Omental fat pad (tissue), 4 donors: ENCODE results near the gene SLC2A4RG. TPM values are rescaled to one million over a fixed set of nuclear protein-coding genes. Genes with fewer than 3 reads are reported as not detected.
"Not testable (repeated sequence)": the region's sequence is repeated elsewhere in the genome, so short reads cannot be mapped to it uniquely, and the experiment has no call there.

ENCODE experiments used
- ATAC-seq: fragments of 150-250 bp; one replicate; pipeline ENCODE4 v1.9.1; 2016; ENCODE audit warnings: mild to moderate bottlenecking, moderate library complexity; ENCODE audit not compliant: low FRiP score
- DNase-seq: peaks from one replicate; pipeline ENCODE4 v3.0.0-alpha.2; 2019; ENCODE audit warnings: low spot score
- total RNA-seq, 4 donors: library from RNA; depleted of rRNA; stranded (reverse); fragments of >200 nt; gene quantifications; one replicate each; pipeline ENCODE4 v1.1.0, GENCODE V29; 2016
- TF ChIP-seq, protein P1 (sequence below), 3 donors: fragments of 450-650 bp; IDR thresholded peaks; one replicate each; pipeline ENCODE4 v1.5.1; 2016 to 2017; ENCODE audit warnings: antibody characterized with exemption in 3 of 3, mild to moderate bottlenecking in 3 of 3, moderate library complexity in 2 of 3

The SLC2A4RG gene
- total RNA-seq, 4 donors from 2014 or later = 25.3 to 82.0 (median 40.9) TPM

- TF ChIP-seq, protein P1, sequence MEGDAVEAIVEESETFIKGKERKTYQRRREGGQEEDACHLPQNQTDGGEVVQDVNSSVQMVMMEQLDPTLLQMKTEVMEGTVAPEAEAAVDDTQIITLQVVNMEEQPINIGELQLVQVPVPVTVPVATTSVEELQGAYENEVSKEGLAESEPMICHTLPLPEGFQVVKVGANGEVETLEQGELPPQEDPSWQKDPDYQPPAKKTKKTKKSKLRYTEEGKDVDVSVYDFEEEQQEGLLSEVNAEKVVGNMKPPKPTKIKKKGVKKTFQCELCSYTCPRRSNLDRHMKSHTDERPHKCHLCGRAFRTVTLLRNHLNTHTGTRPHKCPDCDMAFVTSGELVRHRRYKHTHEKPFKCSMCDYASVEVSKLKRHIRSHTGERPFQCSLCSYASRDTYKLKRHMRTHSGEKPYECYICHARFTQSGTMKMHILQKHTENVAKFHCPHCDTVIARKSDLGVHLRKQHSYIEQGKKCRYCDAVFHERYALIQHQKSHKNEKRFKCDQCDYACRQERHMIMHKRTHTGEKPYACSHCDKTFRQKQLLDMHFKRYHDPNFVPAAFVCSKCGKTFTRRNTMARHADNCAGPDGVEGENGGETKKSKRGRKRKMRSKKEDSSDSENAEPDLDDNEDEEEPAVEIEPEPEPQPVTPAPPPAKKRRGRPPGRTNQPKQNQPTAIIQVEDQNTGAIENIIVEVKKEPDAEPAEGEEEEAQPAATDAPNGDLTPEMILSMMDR (IDR thresholded peaks at IDR 0.05) = no peak
Measured at GRCh38 chr20:63771046-63771707, 31.6 kb downstream of the SLC2A4RG start.

DNA sequence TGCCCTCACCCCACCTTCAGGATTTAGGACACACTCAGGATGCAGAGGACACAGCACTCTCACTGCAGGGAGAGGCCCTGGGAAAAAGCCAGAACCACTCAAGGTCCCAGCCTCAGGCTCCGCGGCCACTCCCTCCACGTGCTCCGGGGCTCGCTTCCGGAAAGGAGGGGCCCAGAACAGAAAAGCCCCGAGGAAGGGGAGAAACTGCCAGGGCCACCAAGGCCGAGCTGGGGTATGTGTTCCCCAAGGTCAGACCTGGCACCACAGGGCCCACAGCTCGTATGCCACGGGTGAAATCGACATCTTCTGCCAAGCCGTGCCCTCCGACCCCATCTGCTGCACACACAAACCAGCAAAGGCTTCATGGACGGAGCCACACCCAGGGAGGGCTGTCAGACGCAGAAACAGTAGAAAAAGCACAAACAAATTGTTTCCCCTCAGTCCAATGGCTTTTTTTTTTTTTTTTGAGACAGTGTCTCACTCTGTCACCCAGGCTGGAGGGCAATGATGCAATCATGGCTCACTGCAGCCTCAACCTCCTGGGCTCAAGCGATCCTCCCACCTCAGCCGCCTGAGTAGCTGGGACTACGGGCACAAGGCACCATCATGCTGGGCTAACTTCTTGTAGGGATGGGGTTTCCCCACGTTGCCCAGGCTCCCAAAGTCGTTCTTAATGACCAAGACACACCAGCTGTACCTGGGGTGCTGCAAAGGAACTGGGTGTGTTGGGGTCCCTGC is 33.4 kb downstream of the SLC2A4RG start:
- TF ChIP-seq, protein P1 (IDR thresholded peaks at IDR 0.05) = no peak
- ATAC-seq (no peak), DNase-seq (no peak)

More at GRCh38 chr20:63771046-63771707, 31.6 kb downstream of the SLC2A4RG start:
- ATAC-seq (peak; percentile 27), DNase-seq (no peak)

DNA sequence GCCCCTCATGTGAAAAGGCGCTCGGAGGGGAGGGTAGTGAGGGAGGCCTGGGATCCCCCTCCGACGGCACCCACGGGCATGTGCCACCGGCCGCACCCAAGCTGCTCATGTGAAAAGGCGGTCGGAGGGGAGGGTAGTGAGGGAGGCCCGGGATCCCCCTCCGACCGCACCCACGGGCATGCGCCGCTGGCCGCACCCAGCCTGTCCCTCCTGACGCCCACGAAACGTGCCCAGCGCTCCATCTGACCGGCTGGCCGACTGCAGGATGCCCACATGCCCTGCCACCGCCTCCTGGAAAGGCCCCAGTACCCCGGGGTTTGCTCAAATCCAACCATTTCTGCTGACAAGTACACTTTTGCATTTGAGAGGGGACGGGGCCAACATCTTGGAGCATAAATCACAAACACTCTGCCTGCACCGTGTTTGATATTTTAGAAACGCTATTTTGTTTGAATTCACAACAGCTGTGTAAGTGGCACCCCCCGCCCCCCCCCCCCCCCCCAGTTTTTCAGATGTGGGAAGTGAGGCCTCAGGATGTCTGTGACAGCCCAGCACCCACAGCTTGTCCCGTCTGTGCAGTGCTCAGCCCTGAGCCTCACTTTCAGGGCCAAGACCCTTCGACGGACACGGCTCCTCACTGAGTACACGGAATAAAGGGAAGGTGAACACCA is 34.1 kb downstream of the SLC2A4RG start:
- no peak for ATAC-seq
- TF ChIP-seq, protein P1 (IDR thresholded peaks at IDR 0.05) = no peak
- no peak for DNase-seq

DNA sequence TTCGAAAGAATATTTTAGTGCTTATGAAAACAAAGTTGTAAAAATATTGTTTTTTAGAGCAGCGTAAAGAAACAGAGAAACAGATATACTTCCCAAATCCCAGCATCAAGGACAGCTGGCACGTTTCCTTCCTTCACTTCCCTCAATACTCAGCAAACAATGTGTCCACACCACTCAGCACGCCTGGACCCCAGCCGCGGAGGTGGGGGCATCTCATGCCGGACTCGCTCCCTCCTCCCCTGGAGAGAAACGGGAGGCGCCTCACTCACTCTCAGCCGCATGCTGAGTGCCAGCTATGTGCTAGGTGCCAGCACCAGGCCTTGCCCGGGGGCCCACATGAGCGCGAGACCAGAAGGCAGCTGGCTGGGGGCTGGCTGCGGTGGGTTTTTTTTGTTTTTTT is 34.7 kb downstream of the SLC2A4RG start:
- TF ChIP-seq, protein P1 (IDR thresholded peaks at IDR 0.05) = no peak
- DNase-seq = no peak
- no peak for ATAC-seq

GRCh38 chr20:63775096-63775978 is 35.8 kb downstream of the SLC2A4RG start:
- DNase-seq (no peak), ATAC-seq (no peak)
- TF ChIP-seq, protein P1 (IDR thresholded peaks at IDR 0.05) = no peak

DNA sequence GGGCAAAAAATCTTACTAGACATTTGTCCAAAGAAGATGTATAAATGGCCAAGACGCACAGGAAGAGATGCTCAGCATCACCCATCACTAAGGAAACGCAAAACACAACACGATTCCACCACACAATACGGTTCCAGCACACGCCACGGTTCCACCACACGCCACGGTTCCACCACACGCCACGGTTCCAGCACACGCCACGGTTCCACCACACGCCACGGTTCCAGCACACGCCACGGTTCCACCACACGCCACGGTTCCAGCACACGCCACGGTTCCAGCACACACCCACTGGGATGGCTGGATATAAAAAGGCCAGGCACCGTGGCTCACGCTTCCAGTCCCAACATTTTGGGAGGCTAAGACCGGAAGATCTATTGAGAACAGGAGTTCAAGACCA is 37.3 kb downstream of the SLC2A4RG start:
- not testable (repeated sequence) for ATAC-seq, DNase-seq

GRCh38 chr20:63777614-63778013 is 38.0 kb downstream of the SLC2A4RG start:
- no peak for ATAC-seq
- TF ChIP-seq, protein P1 (IDR thresholded peaks at IDR 0.05) = no peak
- DNase-seq = no peak
